CD14-positive monocyte (primary cell): ENCODE data around the gene TGM2. TPM values are rescaled to one million over a fixed set of nuclear protein-coding genes. Genes with fewer than 3 reads are reported as not detected.
A peak's percentile ranks its signal among the peaks of the same experiment; 100 is the strongest.

Experiments used
- DNase-seq, 3 donors: peaks; one replicate each; pipeline ENCODE4 v3.0.0-alpha.2; 2011 to 2022
- H2AFZ ChIP-seq: 2 replicates; pipeline ENCODE4 v1.6.0; 2012; ENCODE audit warnings: mild to moderate bottlenecking, low read depth, low read length, inconsistent platforms; ENCODE audit not compliant: insufficient read depth, poor library complexity, severe bottlenecking
- H3K27ac ChIP-seq, 2 donors: 1 replicate in 1 of 2; 2 replicates in 1 of 2; pipeline ENCODE4 v1.5.1; 2012 to 2013; ENCODE audit warnings: low read length in 2 of 2, control low read depth in 1 of 2, inconsistent platforms in 1 of 2, low read depth in 1 of 2, mild to moderate bottlenecking in 1 of 2
- H3K27me3 ChIP-seq, 2 donors: one replicate each; pipeline versions ENCODE4 v1.6.0 to v1.6.1; 2011 to 2013; ENCODE audit warnings: low read length in 2 of 2; ENCODE audit not compliant: control insufficient read depth in 2 of 2, insufficient read depth in 2 of 2
- H3K36me3 ChIP-seq, 2 donors: replicated peaks in 1 of 2; 1 replicate in 1 of 2; 2 replicates in 1 of 2; pipeline versions ENCODE4 v1.5.1 to v1.6.1; 2012 to 2013; ENCODE audit warnings: low read length in 2 of 2, control low read depth in 1 of 2, inconsistent platforms in 1 of 2, mild to moderate bottlenecking in 1 of 2; ENCODE audit not compliant: insufficient read depth in 2 of 2, control insufficient read depth in 1 of 2
- H3K4me1 ChIP-seq, 2 donors: 1 replicate in 1 of 2; 2 replicates in 1 of 2; pipeline versions ENCODE4 v1.5.1 to v1.6.1; 2012 to 2013; ENCODE audit warnings: low read length in 2 of 2, control low read depth in 1 of 2, inconsistent platforms in 1 of 2, mild to moderate bottlenecking in 1 of 2, moderate library complexity in 1 of 2; ENCODE audit not compliant: insufficient read depth in 2 of 2, control insufficient read depth in 1 of 2
- H3K4me2 ChIP-seq: replicated peaks from 2 replicates; pipeline ENCODE3; 2012; ENCODE audit warnings: low read length, moderate library complexity, mild to moderate bottlenecking; ENCODE audit not compliant: poor library complexity, severe bottlenecking; ENCODE audit errors: extremely low read depth
- H3K4me3 ChIP-seq, 3 experiments: fragments of 200-600 bp in 1 of 3; sonication (generic) in 1 of 3; replicated peaks in 1 of 3; 1 replicate in 2 of 3; 2 replicates in 1 of 3; pipeline ENCODE4 v1.5.1; 2011 to 2013; ENCODE audit warnings: low read length in 3 of 3, mild to moderate bottlenecking in 3 of 3, control low read depth in 2 of 3, low read depth in 2 of 3, inconsistent platforms in 1 of 3, moderate library complexity in 1 of 3
- H3K79me2 ChIP-seq: 2 replicates; pipeline ENCODE4 v1.6.0; 2012; ENCODE audit warnings: mild to moderate bottlenecking, control low read depth, inconsistent platforms, low read length, moderate library complexity; ENCODE audit not compliant: insufficient read depth
- H3K9ac ChIP-seq: 2 replicates; pipeline ENCODE4 v1.6.0; 2017; ENCODE audit warnings: low read length, mild to moderate bottlenecking; ENCODE audit not compliant: insufficient read depth, poor library complexity, severe bottlenecking
- H3K9me3 ChIP-seq, 2 donors: replicated peaks in 1 of 2; 1 replicate in 1 of 2; 2 replicates in 1 of 2; pipeline versions ENCODE4 v1.5.1 to v1.6.1; 2012 to 2013; ENCODE audit warnings: low read length in 2 of 2, control low read depth in 1 of 2; ENCODE audit not compliant: control insufficient read depth in 1 of 2, insufficient read depth in 1 of 2
- H4K20me1 ChIP-seq: 2 replicates; pipeline ENCODE4 v1.6.0; 2012; ENCODE audit warnings: mild to moderate bottlenecking, low read length, control low read depth, moderate library complexity; ENCODE audit not compliant: insufficient read depth
- H3K27ac Mint-ChIP-seq, 7 donors: one replicate each; pipeline ENCODE4 v1.8.0; 2020; ENCODE audit warnings: mild to moderate bottlenecking in 7 of 7, mixed read lengths in 7 of 7, moderate library complexity in 6 of 7, inconsistent platforms in 2 of 7
- H3K27me3 Mint-ChIP-seq, 3 donors: one replicate each; pipeline ENCODE4 v1.8.0; 2021 to 2022; ENCODE audit warnings: low read depth in 3 of 3, mild to moderate bottlenecking in 3 of 3, mixed read lengths in 3 of 3, moderate library complexity in 3 of 3, inconsistent platforms in 1 of 3
- H3K36me3 Mint-ChIP-seq, 2 donors: one replicate each; pipeline ENCODE4 v1.8.0; 2020; ENCODE audit warnings: mixed read lengths in 2 of 2, inconsistent platforms in 1 of 2, mild to moderate bottlenecking in 1 of 2
- H3K4me1 Mint-ChIP-seq: one replicate; pipeline ENCODE4 v1.8.0; 2020; ENCODE audit warnings: mild to moderate bottlenecking, mixed read lengths
- H3K4me3 Mint-ChIP-seq, 2 donors: one replicate each; pipeline ENCODE4 v1.8.0; 2020; ENCODE audit warnings: mild to moderate bottlenecking in 2 of 2, mixed read lengths in 2 of 2, moderate library complexity in 1 of 2
- H3K9me3 Mint-ChIP-seq, 7 donors: one replicate each; pipeline ENCODE4 v1.8.0; 2020 to 2022; ENCODE audit warnings: mixed read lengths in 7 of 7, mild to moderate bottlenecking in 6 of 7, moderate library complexity in 6 of 7, inconsistent platforms in 2 of 7
- CTCF ChIP-seq: fragments of 200-600 bp; IDR thresholded peaks from one replicate; pipeline ENCODE4 v1.8.0; 2022; ENCODE audit warnings: antibody characterized with exemption, mild to moderate bottlenecking
- WGBS: methylation state at CpG from one replicate; pipeline ENCODE4 v1.1.5; 2013; ENCODE audit warnings: missing lambda C conversion rate; ENCODE audit not compliant: insufficient coverage; 5-methylcytosine and 5-hydroxymethylcytosine counted together
- intact Hi-C, 2 donors: fragments of 100-400 bp; cut with micrococcal nuclease; formaldehyde crosslinking; loops; one replicate each; pipeline versions ENCODE4 v1.15.0 to v1.15.1; 2023
- polyA plus RNA-seq, 3 donors: library from polyadenylated mRNA; depleted of rRNA in 1 of 3; unstranded in 2 of 3; stranded (reverse) in 1 of 3; fragments of 300-500 nt in 2 of 3; fragments of >200 nt in 1 of 3; fragmentation: Illumina TruSeq in 2 of 3; gene quantifications; 1 replicate in 2 of 3; 2 replicates in 1 of 3; pipeline ENCODE4 v1.2.3, GENCODE V29; 2012 to 2021

TGM2 gene
- polyA plus RNA-seq, 3 donors: 0.47 to 1.7 (median 1.6) TPM

DNA sequence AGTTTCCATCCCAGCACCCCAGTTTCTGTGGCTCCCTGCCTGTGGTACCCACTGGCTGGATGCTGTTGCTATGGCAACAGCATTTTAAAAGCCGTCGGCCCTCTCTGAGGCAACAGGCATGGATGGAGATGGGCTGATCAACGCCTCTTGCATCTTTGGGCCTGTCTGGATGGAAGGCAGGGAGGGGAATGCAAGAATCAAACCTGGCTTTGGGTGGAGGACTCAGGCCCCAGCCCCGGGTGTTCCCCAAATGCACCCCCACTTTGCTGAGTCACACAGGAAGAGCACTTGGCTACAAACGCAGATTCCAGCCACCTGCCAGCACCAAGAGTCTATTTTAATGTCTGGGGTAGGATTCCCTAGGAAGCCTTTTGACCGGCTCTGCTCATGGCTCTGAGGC lies 45.7 kb upstream of the TGM2 start:
- intact Hi-C loops: no loop called here
- Histone ChIP-seq H3K9me3 (no peaks in the 10 kb centered on the region), H3K4me1 (peaks cover 14 to 19% of the 10 kb centered on the region in 2 donors), H3K27me3 (no peaks in the 10 kb centered on the region), H4K20me1 (no peaks in the 10 kb centered on the region), H3K27ac (no peak overlapping the region), H3K9ac (no peak overlapping the region), H3K36me3 (no peaks in the 10 kb centered on the region), H3K4me3 (no peak overlapping the region), H2AFZ (no peak overlapping the region), H3K79me2 (no peaks in the 10 kb centered on the region), H3K4me2 (no peak overlapping the region)
- peak; percentile 54 to 75 (median 61) for DNase-seq
- peaks cover 1 to 6% (median 5%) of the 10 kb centered on the region in 3 donors for H3K27me3 Mint-ChIP-seq
- H3K27ac Mint-ChIP-seq: peak overlapping the region in 5 of 7 donors; percentile 65 to 91 (median 74)
- H3K4me1 Mint-ChIP-seq: peaks cover 21% of the 10 kb centered on the region
- H3K9me3 Mint-ChIP-seq: peaks cover 0 to 2% (median 0%) of the 10 kb centered on the region in 7 donors
- no peaks in the 10 kb centered on the region for H3K36me3 Mint-ChIP-seq
- H3K4me3 Mint-ChIP-seq: no peak overlapping the region
- TF ChIP-seq CTCF: no peak
- no CpG with 5 or more reads among the region's 6 CpGs for WGBS

GRCh38 chr20:38209736-38210405 lies 44.8 kb upstream of the TGM2 start:
- Histone ChIP-seq H3K4me3 (no peak overlapping the region), H3K9me3 (no peaks in the 10 kb centered on the region), H3K36me3 (no peaks in the 10 kb centered on the region), H3K27me3 (no peaks in the 10 kb centered on the region), H3K4me1 (peaks cover 19 to 27% of the 10 kb centered on the region in 2 donors), H4K20me1 (no peaks in the 10 kb centered on the region), H3K79me2 (no peaks in the 10 kb centered on the region), H3K9ac (no peak overlapping the region), H3K4me2 (no peak overlapping the region), H3K27ac (no peak overlapping the region), H2AFZ (no peak overlapping the region)
- Mint-ChIP-seq H3K27me3 (peaks cover 1 to 5% (median 4%) of the 10 kb centered on the region in 3 donors), H3K4me3 (no peak overlapping the region), H3K4me1 (peaks cover 29% of the 10 kb centered on the region), H3K36me3 (no peaks in the 10 kb centered on the region), H3K27ac (peak overlapping the region in 2 of 7 donors; percentile 26 to 40), H3K9me3 (peaks cover 0 to 2% (median 0%) of the 10 kb centered on the region in 7 donors)
- no peak for TF ChIP-seq CTCF
- WGBS: 94% methylated on average over 2 of the region's 3 CpGs
- intact Hi-C loops: no loop called here
- DNase-seq: no peak
